Measurements from ENCODE around the gene SBF2.

DNA sequence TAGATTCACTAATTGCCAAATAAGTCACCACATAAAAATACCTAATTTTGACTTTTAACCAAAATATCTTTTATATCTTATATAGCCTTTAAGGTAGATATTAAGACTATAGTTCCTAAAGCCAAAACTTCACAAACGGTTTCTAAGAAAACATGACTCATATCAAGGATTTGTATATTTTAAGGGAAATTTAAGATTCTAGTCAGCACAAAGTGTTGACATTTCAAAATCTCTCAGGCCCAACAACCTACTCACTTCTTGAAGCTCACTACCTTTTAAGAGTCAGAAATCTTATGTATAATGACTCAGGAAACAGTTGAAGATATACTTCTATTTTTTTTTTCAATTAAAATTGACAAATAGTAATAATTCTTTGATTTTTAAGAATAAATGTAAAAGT is 221.9 kb downstream of the SBF2 start:
- TF ChIP-seq, protein P1, sequence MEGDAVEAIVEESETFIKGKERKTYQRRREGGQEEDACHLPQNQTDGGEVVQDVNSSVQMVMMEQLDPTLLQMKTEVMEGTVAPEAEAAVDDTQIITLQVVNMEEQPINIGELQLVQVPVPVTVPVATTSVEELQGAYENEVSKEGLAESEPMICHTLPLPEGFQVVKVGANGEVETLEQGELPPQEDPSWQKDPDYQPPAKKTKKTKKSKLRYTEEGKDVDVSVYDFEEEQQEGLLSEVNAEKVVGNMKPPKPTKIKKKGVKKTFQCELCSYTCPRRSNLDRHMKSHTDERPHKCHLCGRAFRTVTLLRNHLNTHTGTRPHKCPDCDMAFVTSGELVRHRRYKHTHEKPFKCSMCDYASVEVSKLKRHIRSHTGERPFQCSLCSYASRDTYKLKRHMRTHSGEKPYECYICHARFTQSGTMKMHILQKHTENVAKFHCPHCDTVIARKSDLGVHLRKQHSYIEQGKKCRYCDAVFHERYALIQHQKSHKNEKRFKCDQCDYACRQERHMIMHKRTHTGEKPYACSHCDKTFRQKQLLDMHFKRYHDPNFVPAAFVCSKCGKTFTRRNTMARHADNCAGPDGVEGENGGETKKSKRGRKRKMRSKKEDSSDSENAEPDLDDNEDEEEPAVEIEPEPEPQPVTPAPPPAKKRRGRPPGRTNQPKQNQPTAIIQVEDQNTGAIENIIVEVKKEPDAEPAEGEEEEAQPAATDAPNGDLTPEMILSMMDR (IDR thresholded peaks at IDR 0.05; ENCODE audit: insufficient read depth, low read length) = no peak
- TF ChIP-seq SPI1 (IDR thresholded peaks at IDR 0.05; ENCODE audit: borderline replicate concordance, low read depth) (no peak), POLR2AphosphoS5 (IDR thresholded peaks at IDR 0.05; ENCODE audit: low read depth) (no peak), GABPA (IDR thresholded peaks at IDR 0.05; ENCODE audit: low read depth) (no peak)
- TF ChIP-seq, protein P2, sequence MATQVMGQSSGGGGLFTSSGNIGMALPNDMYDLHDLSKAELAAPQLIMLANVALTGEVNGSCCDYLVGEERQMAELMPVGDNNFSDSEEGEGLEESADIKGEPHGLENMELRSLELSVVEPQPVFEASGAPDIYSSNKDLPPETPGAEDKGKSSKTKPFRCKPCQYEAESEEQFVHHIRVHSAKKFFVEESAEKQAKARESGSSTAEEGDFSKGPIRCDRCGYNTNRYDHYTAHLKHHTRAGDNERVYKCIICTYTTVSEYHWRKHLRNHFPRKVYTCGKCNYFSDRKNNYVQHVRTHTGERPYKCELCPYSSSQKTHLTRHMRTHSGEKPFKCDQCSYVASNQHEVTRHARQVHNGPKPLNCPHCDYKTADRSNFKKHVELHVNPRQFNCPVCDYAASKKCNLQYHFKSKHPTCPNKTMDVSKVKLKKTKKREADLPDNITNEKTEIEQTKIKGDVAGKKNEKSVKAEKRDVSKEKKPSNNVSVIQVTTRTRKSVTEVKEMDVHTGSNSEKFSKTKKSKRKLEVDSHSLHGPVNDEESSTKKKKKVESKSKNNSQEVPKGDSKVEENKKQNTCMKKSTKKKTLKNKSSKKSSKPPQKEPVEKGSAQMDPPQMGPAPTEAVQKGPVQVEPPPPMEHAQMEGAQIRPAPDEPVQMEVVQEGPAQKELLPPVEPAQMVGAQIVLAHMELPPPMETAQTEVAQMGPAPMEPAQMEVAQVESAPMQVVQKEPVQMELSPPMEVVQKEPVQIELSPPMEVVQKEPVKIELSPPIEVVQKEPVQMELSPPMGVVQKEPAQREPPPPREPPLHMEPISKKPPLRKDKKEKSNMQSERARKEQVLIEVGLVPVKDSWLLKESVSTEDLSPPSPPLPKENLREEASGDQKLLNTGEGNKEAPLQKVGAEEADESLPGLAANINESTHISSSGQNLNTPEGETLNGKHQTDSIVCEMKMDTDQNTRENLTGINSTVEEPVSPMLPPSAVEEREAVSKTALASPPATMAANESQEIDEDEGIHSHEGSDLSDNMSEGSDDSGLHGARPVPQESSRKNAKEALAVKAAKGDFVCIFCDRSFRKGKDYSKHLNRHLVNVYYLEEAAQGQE (IDR thresholded peaks at IDR 0.05; ENCODE audit: insufficient replicate concordance, low read depth) = no peak
